Effector memory CD8-positive, alpha-beta T cell (primary cell): Measurements from ENCODE around the gene AK4.
A peak's percentile ranks its signal among the peaks of the same experiment; 100 is the strongest.

Experiments
- ATAC-seq: fragments of 150-1000 bp; cut with Tn5 transposase; replicated peaks from 2 replicates; pipeline ENCODE4 v1.10.0; 2021; ENCODE audit warnings: mild to moderate bottlenecking, moderate library complexity
- DNase-seq, 3 experiments: peaks; one replicate each; pipeline ENCODE4 v3.0.0; 2021
- H3K27ac Mint-ChIP-seq, 2 donors: one replicate each; pipeline ENCODE4 v1.8.0; 2022; ENCODE audit warnings: mild to moderate bottlenecking in 2 of 2, mixed read lengths in 2 of 2, moderate library complexity in 2 of 2
- H3K27me3 Mint-ChIP-seq, 2 donors: one replicate each; pipeline ENCODE4 v1.8.0; 2022; ENCODE audit warnings: mixed read lengths in 2 of 2
- H3K36me3 Mint-ChIP-seq: one replicate; pipeline ENCODE4 v1.8.0; 2022; ENCODE audit warnings: mild to moderate bottlenecking, moderate library complexity, mixed read lengths; ENCODE audit not compliant: insufficient read depth
- H3K4me1 Mint-ChIP-seq, 2 donors: one replicate each; pipeline ENCODE4 v1.8.0; 2022; ENCODE audit warnings: low read depth in 2 of 2, mixed read lengths in 2 of 2
- H3K4me3 Mint-ChIP-seq, 2 donors: one replicate each; pipeline ENCODE4 v1.8.0; 2022; ENCODE audit warnings: mild to moderate bottlenecking in 2 of 2, mixed read lengths in 2 of 2, moderate library complexity in 2 of 2
- H3K9me3 Mint-ChIP-seq, 2 donors: one replicate each; pipeline ENCODE4 v1.8.0; 2022; ENCODE audit warnings: mixed read lengths in 2 of 2

AK4 gene

GRCh38 chr1:65238010-65238409, 90.0 kb downstream of the AK4 start:
- Mint-ChIP-seq H3K27ac (no peak overlapping the region), H3K27me3 (peaks cover 28 to 30% of the 10 kb centered on the region in 2 donors), H3K4me3 (no peak overlapping the region), H3K9me3 (no peaks in the 10 kb centered on the region), H3K36me3 (no peaks in the 10 kb centered on the region), H3K4me1 (no peaks in the 10 kb centered on the region)
- ATAC-seq (no peak), DNase-seq (no peak)

DNA sequence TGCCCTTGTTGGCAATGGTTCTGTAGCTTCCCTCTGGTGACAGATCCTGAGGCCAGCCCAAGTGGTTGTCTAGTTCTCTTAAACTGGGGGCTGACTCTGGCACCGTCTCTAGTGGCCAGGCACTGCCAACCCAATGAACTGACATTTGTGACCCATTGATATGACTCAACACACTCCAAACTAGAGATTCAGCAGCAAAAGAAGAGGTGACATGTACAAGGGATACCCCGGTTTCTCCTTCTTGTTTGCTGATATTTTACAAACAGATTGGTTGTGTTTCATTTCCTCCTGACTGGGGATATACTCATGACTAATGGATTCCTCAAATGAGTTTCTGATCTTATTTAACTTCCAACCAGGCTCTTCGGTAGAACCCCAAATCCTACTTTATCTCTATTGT, 95.5 kb downstream of the AK4 start:
- Mint-ChIP-seq H3K27ac (no peak overlapping the region), H3K4me1 (no peaks in the 10 kb centered on the region), H3K27me3 (peaks cover 41 to 59% of the 10 kb centered on the region in 2 donors), H3K36me3 (no peaks in the 10 kb centered on the region), H3K4me3 (no peak overlapping the region), H3K9me3 (no peaks in the 10 kb centered on the region)
- ATAC-seq (no peak), DNase-seq (no peak)

DNA sequence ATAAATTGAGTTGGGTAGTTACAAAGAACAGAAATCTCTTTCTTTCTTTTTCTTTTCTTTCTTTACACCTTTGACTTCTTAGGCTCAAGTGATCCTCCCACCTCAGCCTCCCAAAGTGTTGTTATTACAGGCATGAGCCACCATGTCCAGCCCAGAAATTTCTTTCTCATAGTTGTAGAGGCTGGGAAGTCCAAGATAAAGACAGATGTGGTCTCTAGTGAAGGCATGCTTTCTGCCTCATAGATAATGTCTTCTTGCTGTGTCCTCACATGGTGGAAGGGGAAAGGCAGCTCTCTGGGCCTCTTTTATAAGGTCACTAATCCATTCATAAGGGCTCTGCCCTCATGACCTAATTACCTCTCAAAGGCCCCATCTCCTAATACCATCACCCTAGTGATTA, 97.3 kb downstream of the AK4 start:
- DNase-seq (no peak), ATAC-seq (no peak)
- Mint-ChIP-seq H3K4me1 (no peaks in the 10 kb centered on the region), H3K27me3 (peaks cover 36 to 59% of the 10 kb centered on the region in 2 donors), H3K36me3 (no peaks in the 10 kb centered on the region), H3K4me3 (no peak overlapping the region), H3K9me3 (no peaks in the 10 kb centered on the region), H3K27ac (no peak overlapping the region)

GRCh38 chr1:65247419-65248359, 99.7 kb downstream of the AK4 start:
- Mint-ChIP-seq H3K27ac (no peak overlapping the region), H3K27me3 (peaks cover 25 to 50% of the 10 kb centered on the region in 2 donors), H3K36me3 (no peaks in the 10 kb centered on the region), H3K4me3 (no peak overlapping the region), H3K4me1 (no peaks in the 10 kb centered on the region), H3K9me3 (no peaks in the 10 kb centered on the region)
- ATAC-seq = no peak
- DNase-seq = no peak

DNA sequence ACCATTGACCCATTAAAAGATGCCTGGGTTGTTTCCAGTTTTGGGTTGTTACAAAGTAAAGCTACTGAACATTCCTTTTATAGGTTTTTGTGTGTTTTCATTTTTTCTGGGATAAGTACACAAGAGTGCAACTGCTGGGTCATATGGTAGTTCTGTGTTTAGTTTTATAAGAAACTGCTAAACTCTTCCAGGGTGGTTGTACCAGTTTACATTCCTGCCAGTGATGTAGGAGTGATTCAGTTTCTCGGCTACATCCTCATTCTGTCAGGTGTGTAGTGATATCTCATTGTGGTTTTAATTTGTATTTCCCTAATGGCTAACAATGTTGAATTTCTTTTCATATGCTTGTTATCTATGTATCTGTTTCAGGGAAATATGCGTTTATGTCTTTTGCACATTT, 102.8 kb downstream of the AK4 start:
- Mint-ChIP-seq H3K4me3 (no peak overlapping the region), H3K27ac (no peak overlapping the region), H3K4me1 (peaks cover 13 to 17% of the 10 kb centered on the region in 2 donors), H3K27me3 (peaks cover 8 to 26% of the 10 kb centered on the region in 2 donors), H3K9me3 (no peaks in the 10 kb centered on the region), H3K36me3 (peaks cover 3% of the 10 kb centered on the region)
- DNase-seq (no peak), ATAC-seq (no peak)

DNA sequence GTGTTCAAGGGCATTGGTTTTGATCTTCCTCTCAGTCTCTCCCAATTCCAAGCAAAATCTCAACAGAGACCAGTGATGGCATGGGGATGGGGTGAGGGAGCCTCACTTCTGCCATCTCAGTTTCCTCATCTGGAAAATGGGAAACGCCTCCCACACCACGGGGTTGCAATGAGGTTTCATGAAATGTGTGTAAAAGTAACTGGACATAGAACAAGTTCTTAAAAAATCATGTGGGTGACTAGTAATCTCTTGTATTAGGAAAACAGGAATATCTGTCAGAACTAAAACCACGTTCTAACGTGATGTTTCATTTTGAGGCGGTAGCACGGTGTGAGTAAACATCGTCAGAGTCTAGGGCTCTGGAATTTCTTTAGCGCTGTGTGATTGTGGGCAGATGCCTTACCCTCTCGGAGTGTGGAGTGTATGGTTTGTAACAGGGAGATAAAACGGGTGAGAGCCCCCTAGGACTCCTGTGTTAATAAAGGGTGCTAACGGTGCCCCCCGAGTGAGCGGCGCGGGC, 105.9 kb downstream of the AK4 start:
- H3K27me3 Mint-ChIP-seq = peaks cover 0 to 7% of the 10 kb centered on the region in 2 donors
- peaks cover 13 to 22% of the 10 kb centered on the region in 2 donors for H3K4me1 Mint-ChIP-seq
- H3K4me3 Mint-ChIP-seq = peak overlapping the region; percentile 84 to 85
- H3K36me3 Mint-ChIP-seq = peaks cover 3% of the 10 kb centered on the region
- no peaks in the 10 kb centered on the region for H3K9me3 Mint-ChIP-seq
- H3K27ac Mint-ChIP-seq = peak overlapping the region; percentile 87 to 93
- no peak for DNase-seq
- ATAC-seq = peak; percentile 36

DNA sequence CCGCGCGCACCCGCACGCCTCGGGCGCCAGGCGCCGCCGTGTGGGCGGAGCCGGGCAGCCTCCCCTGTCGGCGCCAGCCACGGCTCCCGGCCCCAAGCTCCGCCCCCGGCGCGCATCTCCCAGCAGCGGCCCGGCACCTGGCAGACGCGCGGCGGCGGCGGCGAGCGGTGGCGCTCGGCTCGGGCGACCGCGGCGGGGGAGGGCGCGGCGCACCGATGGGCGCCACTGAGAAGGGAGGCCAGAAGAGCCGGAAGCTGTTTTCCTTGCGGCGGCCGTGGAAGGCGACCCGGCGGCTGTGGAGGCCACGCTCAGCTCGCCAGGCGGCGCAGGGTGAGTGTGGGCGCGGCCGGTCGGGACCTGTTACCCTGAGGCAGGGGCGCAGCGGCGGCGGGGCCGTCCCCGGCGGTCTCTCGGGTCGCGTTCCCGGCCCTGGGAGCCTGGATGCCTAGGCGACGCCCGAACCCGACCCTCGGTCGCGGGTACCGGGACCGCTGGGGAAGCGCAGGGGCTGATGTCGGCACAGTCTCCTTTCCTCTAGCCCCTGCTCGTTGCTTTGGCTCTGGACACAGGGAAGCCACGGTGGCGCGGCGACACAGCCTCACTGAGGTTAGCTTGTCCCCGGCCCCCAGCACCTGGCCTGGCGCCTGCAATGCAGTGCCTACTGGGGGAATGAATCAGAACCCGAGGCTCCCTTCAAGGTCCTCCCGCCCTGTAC, 106.5 kb downstream of the AK4 start:
- Mint-ChIP-seq H3K27me3 (peaks cover 0 to 7% of the 10 kb centered on the region in 2 donors), H3K4me1 (peaks cover 13 to 24% of the 10 kb centered on the region in 2 donors), H3K27ac (peak overlapping the region; percentile 87 to 93), H3K4me3 (peak overlapping the region; percentile 84 to 85), H3K9me3 (no peaks in the 10 kb centered on the region), H3K36me3 (peaks cover 3% of the 10 kb centered on the region)
- ATAC-seq = peak; percentile 94
- DNase-seq = peak; percentile 82 to 86 (median 83)

DNA sequence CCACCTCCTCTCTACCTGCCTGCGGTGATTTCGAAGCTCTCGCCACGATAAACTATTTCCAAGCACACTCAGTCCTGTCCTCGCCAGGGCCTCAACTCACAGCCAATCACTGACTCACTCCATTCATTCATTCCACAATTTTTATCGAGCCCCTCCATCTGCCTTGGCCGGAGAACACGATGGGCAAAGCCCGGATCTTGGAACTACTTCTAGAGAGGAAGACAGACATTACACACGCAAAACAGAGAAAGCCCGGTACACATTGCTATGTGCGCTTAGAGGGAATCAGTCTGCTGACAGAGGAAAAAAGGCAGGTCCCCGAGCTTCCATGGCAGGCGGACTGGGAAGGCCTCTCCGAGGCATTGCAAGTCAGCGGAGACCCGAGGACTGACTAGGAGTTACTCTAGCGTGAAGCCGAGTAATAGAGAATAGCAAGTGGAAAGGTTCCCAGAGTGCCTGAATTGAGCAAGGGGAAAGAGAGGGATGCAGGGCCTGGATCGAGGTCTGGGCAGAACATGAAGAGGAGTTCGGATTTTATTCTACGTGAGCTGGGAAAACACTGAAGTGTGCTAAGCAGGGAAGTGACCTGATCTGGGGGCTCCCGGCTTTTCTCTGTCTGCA, 107.1 kb downstream of the AK4 start:
- ATAC-seq = no peak

GRCh38 chr1:65255656-65256050, 107.7 kb downstream of the AK4 start:
- peaks cover 13 to 30% of the 10 kb centered on the region in 2 donors for H3K4me1 Mint-ChIP-seq
- DNase-seq = no peak
- no peak for ATAC-seq
- no peaks in the 10 kb centered on the region for H3K9me3 Mint-ChIP-seq
- peaks cover 3% of the 10 kb centered on the region for H3K36me3 Mint-ChIP-seq
- peaks cover 0 to 7% of the 10 kb centered on the region in 2 donors for H3K27me3 Mint-ChIP-seq
- peak overlapping the region; percentile 84 for H3K4me3 Mint-ChIP-seq
- H3K27ac Mint-ChIP-seq = no peak overlapping the region

More for the DNA sequence above, 107.1 kb downstream of the AK4 start:
- Mint-ChIP-seq H3K36me3 (peaks cover 3% of the 10 kb centered on the region), H3K9me3 (no peaks in the 10 kb centered on the region), H3K27ac (peak overlapping the region; percentile 59 to 87), H3K4me3 (peak overlapping the region; percentile 84), H3K27me3 (peaks cover 0 to 7% of the 10 kb centered on the region in 2 donors), H3K4me1 (peaks cover 13 to 30% of the 10 kb centered on the region in 2 donors)
- no peak for DNase-seq

GRCh38 chr1:65256860-65257708, 109.1 kb downstream of the AK4 start:
- Mint-ChIP-seq H3K9me3 (no peaks in the 10 kb centered on the region), H3K27ac (peak overlapping the region in 1 of 2 donors; percentile 11), H3K4me3 (no peak overlapping the region), H3K4me1 (peaks cover 13 to 30% of the 10 kb centered on the region in 2 donors), H3K36me3 (peaks cover 3% of the 10 kb centered on the region), H3K27me3 (peaks cover 0 to 7% of the 10 kb centered on the region in 2 donors)
- ATAC-seq = no peak
- DNase-seq = no peak

DNA sequence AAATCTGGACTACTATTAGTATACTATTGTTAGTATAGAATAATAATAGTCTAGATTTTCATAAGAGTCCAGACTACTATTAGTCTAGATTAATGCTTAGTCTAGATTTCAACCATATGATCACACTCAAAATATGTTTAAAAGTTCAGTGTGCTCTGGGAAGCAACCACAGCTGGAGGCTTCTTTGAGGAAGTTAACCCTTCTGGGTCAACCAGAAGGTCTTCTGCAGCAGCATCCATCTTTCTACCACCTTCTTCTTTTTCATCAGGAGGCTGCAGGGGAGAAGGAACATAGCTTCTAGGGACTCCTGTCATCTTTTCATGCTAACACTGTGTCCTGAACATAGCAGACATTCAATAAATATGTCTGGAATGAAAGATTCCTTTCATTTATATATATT, 110.1 kb downstream of the AK4 start:
- no peak overlapping the region for H3K4me3 Mint-ChIP-seq
- peaks cover 5% of the 10 kb centered on the region for H3K36me3 Mint-ChIP-seq
- no peaks in the 10 kb centered on the region for H3K9me3 Mint-ChIP-seq
- peaks cover 0 to 7% of the 10 kb centered on the region in 2 donors for H3K27me3 Mint-ChIP-seq
- no peak for DNase-seq
- H3K27ac Mint-ChIP-seq = no peak overlapping the region
- H3K4me1 Mint-ChIP-seq = peaks cover 13 to 30% of the 10 kb centered on the region in 2 donors
- ATAC-seq = no peak

GRCh38 chr1:65259816-65260215, 111.8 kb downstream of the AK4 start:
- ATAC-seq = no peak
- Mint-ChIP-seq H3K4me3 (no peak overlapping the region), H3K36me3 (peaks cover 5% of the 10 kb centered on the region), H3K27ac (no peak overlapping the region), H3K27me3 (peaks cover 0 to 6% of the 10 kb centered on the region in 2 donors), H3K4me1 (peaks cover 12 to 24% of the 10 kb centered on the region in 2 donors), H3K9me3 (no peaks in the 10 kb centered on the region)
- DNase-seq = no peak
